Vagina (tissue), 2 donors: ENCODE measurements around the gene PBLD. TPM values are rescaled to one million over a fixed set of nuclear protein-coding genes. Genes with fewer than 3 reads are reported as not detected.

ENCODE experiments used
- DNase-seq, 2 donors: peaks; one replicate each; pipeline ENCODE4 v3.0.0-alpha.2; 2017; ENCODE audit errors: extremely low spot score in 2 of 2
- H3K27ac ChIP-seq: fragments of 200-600 bp; sonication (generic); one replicate; pipeline ENCODE4 v1.5.1; 2019
- H3K27me3 ChIP-seq: fragments of 200-600 bp; sonication (generic); one replicate; pipeline ENCODE4 v1.5.1; 2019
- H3K36me3 ChIP-seq, 2 donors: fragments of 200-600 bp; sonication (generic); one replicate each; pipeline ENCODE4 v1.5.1; 2017 to 2019
- H3K4me1 ChIP-seq: fragments of 200-600 bp; sonication (generic); one replicate; pipeline ENCODE4 v1.5.1; 2019
- H3K4me3 ChIP-seq, 2 donors: fragments of 200-600 bp; sonication (generic); 1 replicate in 1 of 2; 2 replicates in 1 of 2; pipeline ENCODE4 v1.5.1; 2016 to 2019
- H3K9me3 ChIP-seq: fragments of 200-600 bp; sonication (generic); one replicate; pipeline ENCODE4 v1.5.1; 2019
- CTCF ChIP-seq, 3 experiments: fragments of 450-650 bp in 2 of 3; fragments of 200-600 bp in 1 of 3; sonication (generic) in 1 of 3; IDR thresholded peaks; one replicate each; pipeline ENCODE4 v1.5.1; 2017 to 2019; ENCODE audit warnings: antibody characterized with exemption in 3 of 3, mild to moderate bottlenecking in 2 of 3, moderate library complexity in 2 of 3
- POLR2A ChIP-seq, 2 donors: fragments of 450-650 bp; IDR thresholded peaks; one replicate each; pipeline ENCODE4 v1.6.1; 2017; ENCODE audit warnings: antibody characterized with exemption in 2 of 2, mild to moderate bottlenecking in 2 of 2, moderate library complexity in 2 of 2
- POLR2AphosphoS5 ChIP-seq, 2 donors: sonication (generic); formaldehyde crosslinking; IDR thresholded peaks; one replicate each; pipeline ENCODE4 v1.9.0; 2017; ENCODE audit warnings: antibody characterized with exemption in 2 of 2, mild to moderate bottlenecking in 2 of 2, low read depth in 1 of 2; ENCODE audit not compliant: insufficient read depth in 1 of 2
- intact Hi-C: fragments of 100-400 bp; cut with DNase I; formaldehyde crosslinking; loops from one replicate; pipeline ENCODE4 v1.15.1; 2023
- total RNA-seq: library from RNA; depleted of rRNA; stranded (reverse); fragments of >200 nt; gene quantifications from one replicate; pipeline ENCODE4 v1.2.3, GENCODE V29; 2016

The PBLD gene
- total RNA-seq, 1 donor from 2014 or later: 1.2 TPM

GRCh38 chr10:68302871-68303270 lies 29.9 kb downstream of the PBLD start:
- intact Hi-C loops: no loop called here
- Histone ChIP-seq H3K9me3 (no peaks in the 10 kb centered on the region), H3K27ac (no peak overlapping the region), H3K27me3 (no peaks in the 10 kb centered on the region), H3K36me3 (no peaks in the 10 kb centered on the region), H3K4me1 (no peaks in the 10 kb centered on the region), H3K4me3 (no peak overlapping the region)
- no peak for TF ChIP-seq POLR2AphosphoS5 (IDR thresholded peaks at IDR 0.05; ENCODE audit: insufficient read depth in 1 of 2, low read depth in 1 of 2)
- no peak for TF ChIP-seq POLR2A (IDR thresholded peaks at IDR 0.05)
- no peak for TF ChIP-seq CTCF (IDR thresholded peaks at IDR 0.05)
- DNase-seq: no peak

GRCh38 chr10:68302503-68302823 lies 30.3 kb downstream of the PBLD start:
- H3K27ac ChIP-seq: no peak overlapping the region
- H3K9me3 ChIP-seq: no peaks in the 10 kb centered on the region
- no peak for DNase-seq
- no peaks in the 10 kb centered on the region for H3K27me3 ChIP-seq
- intact Hi-C loops: no loop called here
- H3K4me3 ChIP-seq: no peak overlapping the region
- no peaks in the 10 kb centered on the region for H3K4me1 ChIP-seq
- TF ChIP-seq CTCF (IDR thresholded peaks at IDR 0.05) (no peak), POLR2A (IDR thresholded peaks at IDR 0.05) (no peak), POLR2AphosphoS5 (IDR thresholded peaks at IDR 0.05; ENCODE audit: insufficient read depth in 1 of 2, low read depth in 1 of 2) (no peak)
- H3K36me3 ChIP-seq: no peaks in the 10 kb centered on the region

GRCh38 chr10:68301790-68302502 lies 30.8 kb downstream of the PBLD start:
- Histone ChIP-seq H3K4me1 (peaks cover 4% of the 10 kb centered on the region), H3K9me3 (no peaks in the 10 kb centered on the region), H3K27me3 (no peaks in the 10 kb centered on the region), H3K36me3 (no peaks in the 10 kb centered on the region), H3K4me3 (no peak overlapping the region), H3K27ac (no peak overlapping the region)
- TF ChIP-seq CTCF (IDR thresholded peaks at IDR 0.05) (peak in 2 of 3 experiments; percentile 11 to 49), POLR2A (IDR thresholded peaks at IDR 0.05) (no peak)
- no peak for DNase-seq
- intact Hi-C loops: no loop called here

- Histone ChIP-seq H3K9me3 (no peaks in the 10 kb centered on the region), H3K4me3 (no peak overlapping the region), H3K27ac (no peak overlapping the region), H3K27me3 (no peaks in the 10 kb centered on the region), H3K36me3 (no peaks in the 10 kb centered on the region), H3K4me1 (peaks cover 4% of the 10 kb centered on the region)
- TF ChIP-seq POLR2A (IDR thresholded peaks at IDR 0.05) (no peak), POLR2AphosphoS5 (IDR thresholded peaks at IDR 0.05; ENCODE audit: insufficient read depth in 1 of 2, low read depth in 1 of 2) (no peak), CTCF (IDR thresholded peaks at IDR 0.05) (no peak)
- intact Hi-C loops: no loop called here
- DNase-seq: no peak
Measured at GRCh38 chr10:68301301-68301700, 31.4 kb downstream of the PBLD start.

- Histone ChIP-seq H3K36me3 (no peaks in the 10 kb centered on the region), H3K27ac (peak overlapping the region; percentile 72), H3K4me1 (peaks cover 4% of the 10 kb centered on the region), H3K4me3 (peak overlapping the region; percentile 3 to 10), H3K9me3 (no peaks in the 10 kb centered on the region), H3K27me3 (no peaks in the 10 kb centered on the region)
- no peak for TF ChIP-seq POLR2A (IDR thresholded peaks at IDR 0.05)
- no peak for TF ChIP-seq CTCF (IDR thresholded peaks at IDR 0.05)
- TF ChIP-seq POLR2AphosphoS5 (IDR thresholded peaks at IDR 0.05; ENCODE audit: insufficient read depth in 1 of 2, low read depth in 1 of 2): no peak
- intact Hi-C loops: no loop called here
- no peak for DNase-seq
Measured at GRCh38 chr10:68296843-68297663, 35.7 kb downstream of the PBLD start.
